Activated CD8-positive, alpha-beta memory T cell treated with anti-CD3 and anti-CD28 coated beads for 36 hours (primary cell): ENCODE results near the gene SNAI1. TPM values are rescaled to one million over a fixed set of nuclear protein-coding genes. Genes with fewer than 3 reads are reported as not detected.
"Not testable (repeated sequence)": the region's sequence is repeated elsewhere in the genome, so short reads cannot be mapped to it uniquely, and the experiment has no call there.

Source experiments
- CTCF ChIA-PET: fragments of 350-600 bp; sonication (Branson Sonifier 250); formaldehyde crosslinking; loops from one replicate; lab custom pipeline; 2021; ENCODE audit warnings: antibody characterized with exemption; lab: Charles Lee
- POLR2A ChIA-PET: fragments of 350-600 bp; sonication (Branson Sonifier 250); formaldehyde crosslinking; loops from one replicate; lab custom pipeline; 2021; ENCODE audit warnings: antibody characterized with exemption; lab: Charles Lee
- total RNA-seq, 2 experiments: library from RNA; stranded (reverse); gene quantifications; one replicate each; pipeline ENCODE4 v1.2.3, GENCODE V29; 2021

The SNAI1 gene
- total RNA-seq, 2 experiments from 2014 or later = 0.40 to 0.52 TPM

DNA sequence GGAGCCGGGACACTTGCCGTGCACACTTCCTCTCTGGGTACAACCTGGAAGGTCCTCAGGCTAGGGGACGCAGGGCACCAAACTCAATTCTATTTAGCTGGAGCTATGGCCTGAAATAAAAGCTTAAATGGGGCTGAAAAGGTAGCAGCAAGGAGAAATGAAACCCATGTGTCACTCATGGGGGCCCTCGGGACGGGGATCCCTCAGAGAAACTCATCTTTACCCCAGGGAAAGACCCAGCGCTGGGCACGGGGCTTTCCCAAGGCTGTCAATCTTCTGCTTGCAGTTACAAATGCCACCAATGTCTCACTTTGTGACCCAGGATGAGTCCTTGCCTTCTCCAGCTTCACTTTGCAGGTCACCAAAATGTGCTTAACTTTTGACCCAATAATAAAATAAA is 16.5 kb downstream of the SNAI1 start:
- ChIA-PET POLR2A (no interaction called here), CTCF (interaction anchor here (0.7 kb wide), 1 partner anchor 20 kb away, joined by 3 read pairs; no protein-coding TSS in a partner anchor)

DNA sequence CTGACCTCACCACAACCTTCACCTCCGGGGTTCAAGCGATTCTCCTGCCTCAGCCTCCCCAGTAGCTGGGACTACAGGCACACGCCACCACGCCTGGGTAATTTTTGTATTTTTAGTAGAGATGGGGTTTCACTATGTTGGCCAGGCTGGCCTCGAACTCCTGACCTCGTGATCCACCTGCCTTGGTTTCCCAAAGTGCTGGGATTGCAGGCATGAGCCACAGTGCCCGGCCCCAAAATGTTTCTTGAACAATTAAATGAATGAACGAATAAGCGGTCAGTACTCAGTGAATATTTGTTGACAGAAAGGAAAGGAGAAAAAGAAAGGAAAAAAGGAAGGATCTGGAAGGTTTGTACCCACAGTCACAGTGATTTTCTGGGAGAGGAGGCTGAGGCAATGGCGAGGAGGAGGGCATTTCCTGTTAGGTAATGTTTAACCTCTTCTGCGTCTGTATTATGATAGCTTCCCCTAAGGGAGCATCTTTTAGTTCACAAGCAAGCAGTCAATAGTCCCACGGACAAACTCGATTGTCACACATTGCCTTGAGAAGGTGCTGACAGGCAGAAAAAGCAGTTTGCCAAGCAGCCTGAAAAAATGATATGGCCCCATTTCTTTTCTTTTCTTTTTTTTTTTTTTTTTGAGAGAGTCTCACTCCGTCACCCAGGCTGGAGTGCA is 17.9 kb downstream of the SNAI1 start:
- CTCF ChIA-PET = interaction anchor here (0.6 to 1.5 kb wide), 3 partner anchors 22 to 35 kb away, joined by 3 to 7 read pairs (median 5); no protein-coding TSS in a partner anchor
- POLR2A ChIA-PET = not testable (repeated sequence)

DNA sequence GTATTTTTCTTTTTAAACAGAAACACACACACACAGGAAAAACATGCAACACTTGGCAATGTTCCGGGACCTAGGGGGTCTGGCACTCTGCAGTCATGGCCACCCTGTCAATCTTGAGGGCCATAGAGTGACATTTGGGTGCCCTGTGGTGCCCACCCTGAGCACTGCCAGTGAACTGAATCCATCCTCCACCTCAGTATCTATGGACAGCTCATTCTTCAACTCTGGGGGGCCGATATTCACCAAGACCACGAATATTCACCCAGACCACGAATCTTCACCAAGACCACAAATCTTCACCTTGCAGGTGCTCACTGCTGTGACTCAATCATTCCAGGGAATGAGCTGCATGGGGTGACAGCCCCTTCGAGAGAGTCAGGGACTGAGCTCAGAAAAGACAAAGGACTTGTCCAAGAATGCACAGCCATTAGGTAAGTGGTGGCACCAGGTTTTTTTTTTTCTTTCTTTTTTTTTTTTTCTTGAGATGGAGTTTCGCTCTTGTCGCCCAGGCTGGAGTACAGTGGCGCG is 19.1 kb downstream of the SNAI1 start:
- POLR2A ChIA-PET = interaction anchor here (0.7 kb wide), 1 partner anchor 68 kb away, joined by 9 read pairs; no protein-coding TSS in a partner anchor
- CTCF ChIA-PET = interaction anchor here (0.6 kb wide), 1 partner anchor 195 kb away, joined by 3 read pairs; no protein-coding TSS in a partner anchor

- ChIA-PET CTCF (interaction anchor here (0.9 kb wide), 1 partner anchor 24 kb away, joined by 3 read pairs; no protein-coding TSS in a partner anchor), POLR2A (no interaction called here)
Observed at GRCh38 chr20:50003253-50003656, 20.5 kb downstream of the SNAI1 start.

GRCh38 chr20:50004229-50004628 is 21.4 kb downstream of the SNAI1 start:
- ChIA-PET CTCF (interaction anchor here (1.1 kb wide), 1 partner anchor 67 kb away, joined by 3 read pairs; no protein-coding TSS in a partner anchor), POLR2A (no interaction called here)

DNA sequence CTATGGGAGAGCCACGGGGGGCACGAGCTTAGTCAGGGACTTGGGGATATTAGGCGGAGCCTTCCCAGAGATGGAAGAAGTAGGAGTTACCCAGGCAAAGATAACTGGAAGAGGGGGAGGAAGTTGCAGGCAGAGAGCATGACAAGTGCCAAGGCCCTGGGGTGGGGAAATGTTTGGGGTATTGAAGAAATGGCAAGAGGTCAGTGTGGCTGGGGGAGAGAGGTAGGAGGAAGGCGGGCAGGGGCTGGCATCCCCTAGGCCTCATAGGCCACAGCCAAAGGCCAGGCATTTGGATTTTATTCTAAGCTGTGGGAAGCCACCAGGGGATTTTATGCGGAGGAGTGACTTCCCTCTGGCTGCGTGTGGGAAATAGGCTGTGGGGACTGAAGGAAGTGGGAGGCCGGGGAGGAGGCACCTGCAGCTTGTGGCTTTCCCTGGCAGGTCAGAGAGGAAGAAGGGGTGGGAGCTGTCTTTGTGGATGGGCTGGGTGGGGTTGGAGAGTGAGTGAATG is 22.7 kb downstream of the SNAI1 start:
- ChIA-PET POLR2A (no interaction called here), CTCF (interaction anchor here (1.1 kb wide), 1 partner anchor 66 kb away, joined by 3 read pairs; no protein-coding TSS in a partner anchor)

DNA sequence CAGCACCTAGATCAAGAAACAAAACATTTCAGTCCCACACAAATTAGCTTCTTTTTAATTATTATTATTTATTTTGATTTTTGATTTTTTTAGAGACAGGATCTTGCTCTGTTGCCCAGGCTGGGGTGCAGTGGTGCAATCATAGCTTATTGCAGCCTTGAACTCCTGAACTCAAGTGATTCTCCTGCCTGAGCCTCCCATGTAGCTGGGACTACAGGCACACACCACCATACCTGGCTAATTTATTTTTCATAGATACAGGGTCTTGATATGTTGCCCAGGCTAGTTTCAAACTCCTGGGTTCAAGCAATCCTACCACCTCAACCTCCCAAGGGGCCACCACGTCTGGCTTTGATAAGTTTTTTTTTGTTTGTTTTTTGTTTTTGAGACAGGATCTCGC is 24.6 kb downstream of the SNAI1 start:
- ChIA-PET CTCF (interaction anchor here (1.8 kb wide), 1 partner anchor 64 kb away, joined by 6 read pairs; no protein-coding TSS in a partner anchor), POLR2A (interaction anchor here (0.6 kb wide), 1 partner anchor 49 kb away, joined by 3 read pairs; no protein-coding TSS in a partner anchor)

DNA sequence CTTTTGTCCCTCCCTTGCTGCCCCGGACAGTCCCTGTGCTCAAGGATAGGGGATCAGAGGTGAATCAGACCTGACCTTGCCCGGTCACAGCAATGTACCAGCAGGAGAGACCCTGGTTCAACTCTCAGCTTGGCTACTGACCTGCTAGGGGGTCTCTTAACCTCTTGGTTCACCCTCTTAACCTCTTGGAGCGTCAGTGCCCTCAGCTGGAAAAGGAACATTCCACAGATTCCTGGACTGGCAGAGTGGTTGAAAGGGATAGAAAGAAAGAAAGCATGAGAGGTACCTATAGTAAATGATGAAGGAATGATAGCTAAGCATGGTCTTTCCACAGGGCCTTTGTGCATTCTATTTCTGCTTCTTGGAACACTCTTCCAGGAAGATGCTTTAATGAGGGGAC is 25.2 kb downstream of the SNAI1 start:
- CTCF ChIA-PET = interaction anchor here (0.9 to 1.8 kb wide), 2 partner anchors 63 to 106 kb away, joined by 3 to 6 read pairs; no protein-coding TSS in a partner anchor
- POLR2A ChIA-PET = no interaction called here

GRCh38 chr20:50009521-50010454 is 27.0 kb downstream of the SNAI1 start:
- CTCF ChIA-PET = interaction anchor here (0.7 kb wide), 1 partner anchor 1544 kb away, joined by 3 read pairs; no protein-coding TSS in a partner anchor
- POLR2A ChIA-PET = no interaction called here

- CTCF ChIA-PET = not testable (repeated sequence)
- POLR2A ChIA-PET = interaction anchor here (0.7 kb wide), 1 partner anchor 315 kb away, joined by 3 read pairs; no protein-coding TSS in a partner anchor
Observed at GRCh38 chr20:50011597-50011996, 28.8 kb downstream of the SNAI1 start.

GRCh38 chr20:50012282-50013263 is 29.8 kb downstream of the SNAI1 start:
- POLR2A ChIA-PET = interaction anchor here (0.7 kb wide), 1 partner anchor 316 kb away, joined by 3 read pairs; no protein-coding TSS in a partner anchor
- CTCF ChIA-PET = interaction anchor here (1.0 to 1.7 kb wide), 2 partner anchors 34 to 59 kb away, joined by 4 to 5 read pairs; no protein-coding TSS in a partner anchor

GRCh38 chr20:50013976-50014375 is 31.2 kb downstream of the SNAI1 start:
- CTCF ChIA-PET = interaction anchor here (1.7 kb wide), 1 partner anchor 35 kb away, joined by 5 read pairs; no protein-coding TSS in a partner anchor
- POLR2A ChIA-PET = no interaction called here

DNA sequence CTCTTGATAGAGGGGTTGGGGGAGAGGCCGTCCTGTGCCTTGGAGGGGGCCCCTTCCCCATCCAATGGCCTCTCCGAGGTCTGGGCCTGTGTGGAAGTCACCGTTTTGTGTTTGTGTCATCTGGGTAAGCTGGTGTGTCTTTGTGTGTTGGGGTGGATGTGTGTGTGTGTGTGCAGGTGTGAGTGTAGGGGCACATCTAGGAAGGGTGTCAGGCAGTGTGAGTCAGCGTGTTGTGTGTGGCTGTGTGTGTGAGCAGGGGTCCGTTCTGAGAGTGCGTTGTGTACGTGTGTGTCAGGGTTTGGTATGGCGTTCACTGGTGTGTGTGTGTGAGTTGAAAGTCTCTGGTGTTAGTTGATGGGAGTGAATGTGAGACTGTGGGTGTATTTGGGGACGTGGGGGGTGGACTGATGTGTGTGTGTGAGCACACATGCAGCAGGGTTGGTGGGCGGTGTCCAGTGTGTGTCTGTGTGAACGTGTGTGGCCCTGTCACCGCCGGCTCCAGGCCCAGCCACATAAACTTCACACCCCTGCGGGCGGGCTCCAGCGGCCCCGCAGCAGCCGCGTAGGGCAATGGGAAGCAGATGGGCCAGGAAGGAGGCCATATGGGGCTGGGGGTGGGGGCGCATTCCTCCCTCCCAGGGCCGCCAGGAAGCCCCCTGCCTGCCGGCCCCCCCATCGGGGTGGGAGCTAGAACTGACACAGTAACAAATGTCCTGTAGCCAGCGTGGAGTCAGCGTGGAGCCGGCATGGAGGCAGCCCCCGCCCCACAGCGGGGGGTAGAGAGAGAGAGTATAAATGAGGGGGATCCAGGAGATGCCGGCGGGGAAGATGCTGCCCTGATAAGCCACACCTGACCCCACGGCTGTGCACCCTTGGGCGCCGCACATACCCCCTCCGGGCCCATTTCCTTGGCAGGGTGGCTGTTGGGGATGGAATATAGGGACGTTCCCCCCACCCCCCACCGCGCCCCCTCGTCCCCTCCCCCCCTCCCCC is 32.1 kb downstream of the SNAI1 start:
- ChIA-PET POLR2A (no interaction called here), CTCF (no interaction called here)

- ChIA-PET POLR2A (no interaction called here), CTCF (no interaction called here)
Observed at GRCh38 chr20:50015636-50015992, 32.8 kb downstream of the SNAI1 start.

DNA sequence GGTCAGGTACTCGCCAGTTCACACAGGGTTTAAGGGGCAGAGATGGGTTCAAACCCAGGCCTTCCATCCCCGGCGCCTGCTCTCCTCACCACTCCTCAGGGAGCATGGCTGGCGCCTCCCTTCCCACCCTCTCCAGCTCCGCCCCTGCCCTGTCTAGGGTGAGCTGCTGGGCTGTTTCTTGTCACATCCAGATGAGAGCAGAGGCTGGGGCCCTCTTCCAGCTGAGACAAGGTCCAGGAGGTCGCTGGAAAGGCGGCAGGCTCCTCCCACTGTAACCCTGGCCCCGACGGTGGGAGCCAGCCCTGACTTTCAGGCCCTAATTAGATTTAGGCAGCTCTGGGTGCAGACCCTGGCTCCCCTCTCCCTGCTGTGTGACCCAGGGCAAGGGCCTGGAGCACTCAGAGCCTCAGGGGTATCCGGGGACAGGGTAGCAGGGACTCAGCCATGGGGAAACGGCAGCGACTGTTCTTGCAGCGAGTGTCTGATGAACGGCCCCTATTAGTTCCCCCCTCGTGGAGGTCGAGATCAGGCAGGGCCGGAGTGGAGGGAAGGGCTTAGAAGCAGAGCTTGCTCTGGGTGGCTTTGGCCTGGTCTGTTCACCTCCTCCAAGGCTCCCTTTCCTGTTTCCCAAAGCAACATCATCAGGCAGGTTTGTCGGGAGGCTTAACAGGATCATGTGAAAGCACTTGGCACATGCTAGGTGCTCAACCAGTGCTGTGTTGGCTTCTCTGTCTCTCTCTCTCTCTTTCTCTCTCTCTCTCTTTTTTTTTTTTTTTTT is 33.4 kb downstream of the SNAI1 start:
- ChIA-PET CTCF (no interaction called here), POLR2A (no interaction called here)

DNA sequence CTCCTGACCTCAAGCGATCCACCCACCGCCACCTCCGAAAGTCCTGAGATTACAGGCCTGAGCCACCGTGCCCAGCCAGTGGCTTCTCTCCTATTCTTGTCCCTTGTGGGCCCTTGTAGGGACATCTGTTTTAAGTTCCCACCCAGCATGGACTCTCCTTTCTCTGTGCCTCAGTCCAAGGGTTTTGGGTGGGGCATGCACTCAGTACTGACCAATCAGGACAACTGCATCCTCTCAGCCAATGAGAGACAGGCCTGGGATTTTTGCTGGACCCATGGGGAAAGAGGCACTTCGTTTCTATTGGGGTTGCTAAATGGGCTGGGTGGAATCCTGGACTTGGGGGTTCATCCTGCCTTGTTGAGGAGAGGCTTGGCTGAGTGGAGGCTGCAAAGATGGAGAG is 34.4 kb downstream of the SNAI1 start:
- ChIA-PET CTCF (no interaction called here), POLR2A (no interaction called here)
